ENCODE data around the gene CACYBP. TPM values are rescaled to one million over a fixed set of nuclear protein-coding genes. Genes with fewer than 3 reads are reported as not detected.

The CACYBP gene
- total RNA-seq, 1 experiment from 2014 or later = 202 TPM

GRCh38 chr1:174966008-174966572, 33.7 kb upstream of the CACYBP start:
- H3K23me2 ChIP-seq (ENCODE audit: insufficient read length, low read depth, low read length, poor library complexity, severe bottlenecking) = no peaks in the 10 kb centered on the region
- no peak overlapping the region for H3K18ac ChIP-seq (ENCODE audit: insufficient read length, low read depth, low read length)
- Mint-ChIP-seq H3K27ac (peak overlapping the region in 2 of 3 experiments; percentile 71 to 92; a peak in 4 of 7 replicates), H3K4me1 (peaks cover 13% of the 10 kb centered on the region in 2 experiments), H3K27me3 (ENCODE audit: low read depth) (no peaks in the 10 kb centered on the region), H3K9me3 (no peaks in the 10 kb centered on the region), H3K36me3 (ENCODE audit: insufficient read depth in 1 of 3, low read depth in 3 of 3) (peaks cover 8 to 34% (median 28%) of the 10 kb centered on the region in 3 experiments; a peak in 6 of 7 replicates), H3K4me3 (no peak overlapping the region)
- no peak overlapping the region for H4K5ac ChIP-seq (ENCODE audit: insufficient read length, low read depth, low read length)
- DNase-seq = no peak
- H3K56ac ChIP-seq (ENCODE audit: insufficient read length, low read depth, low read length) = no peak overlapping the region
- no peak for TF ChIP-seq CTCF (conservative IDR thresholded peaks at IDR 0.05)
- H2BK120ac ChIP-seq (ENCODE audit: low read depth, low read length, poor library complexity, severe bottlenecking) = no peak overlapping the region
- no peaks in the 10 kb centered on the region for H3K79me2 ChIP-seq (ENCODE audit: insufficient read depth, low read length)
- H2AK5ac ChIP-seq (ENCODE audit: insufficient read length, low read length) = no peak overlapping the region
- no peaks in the 10 kb centered on the region for H4K20me1 ChIP-seq (ENCODE audit: control insufficient read depth, insufficient read depth, insufficient read length)
- no peak overlapping the region for H3K23ac ChIP-seq (ENCODE audit: insufficient read length, low read depth, low read length)
- no peak overlapping the region for H3T11ph ChIP-seq (ENCODE audit: low read length)
- WGBS (ENCODE audit: extremely low coverage, insufficient read length, low lambda C conversion rate) = no CpG with 5 or more reads among the region's 1 CpG
- no peak overlapping the region for H3K4me2 ChIP-seq (ENCODE audit: insufficient read depth, insufficient read length, low read length)
- peaks cover 3% of the 10 kb centered on the region for H3K79me1 ChIP-seq (ENCODE audit: insufficient read depth, low read depth, low read length, poor library complexity, severe bottlenecking)
- no peak overlapping the region for H2BK15ac ChIP-seq (ENCODE audit: low read depth, low read length)
- no peak overlapping the region for H2BK12ac ChIP-seq (ENCODE audit: insufficient read length, low read depth, low read length)
- no peak overlapping the region for H2BK5ac ChIP-seq (ENCODE audit: insufficient read length, low read length)
- no peak overlapping the region for H3K4ac ChIP-seq (ENCODE audit: low read depth, low read length)
- H2BK20ac ChIP-seq (ENCODE audit: low read depth, low read length, poor library complexity, severe bottlenecking) = no peak overlapping the region
- no peak overlapping the region for H4K8ac ChIP-seq (replicated peaks; ENCODE audit: insufficient read length, low read depth, low read length)
- peaks cover 3% of the 10 kb centered on the region; the same call in 1 of the 2 replicates for H3K4me1 ChIP-seq (ENCODE audit: insufficient read depth, low read length)
- H3K9me3 ChIP-seq (ENCODE audit: control insufficient read depth, low read depth, low read length) = no peaks in the 10 kb centered on the region
- H3K27ac ChIP-seq (ENCODE audit: insufficient read length, low read depth, low read length) = no peak overlapping the region
- no peak overlapping the region for H2AFZ ChIP-seq (ENCODE audit: low read length)
- H3K14ac ChIP-seq (ENCODE audit: insufficient read depth, low read length) = no peak overlapping the region
- H3K27me3 ChIP-seq (ENCODE audit: insufficient read depth, low read length) = no peaks in the 10 kb centered on the region
- no peak overlapping the region for H4K91ac ChIP-seq (ENCODE audit: insufficient read length, low read depth, low read length)
- H3K9ac ChIP-seq (ENCODE audit: extremely low read depth, insufficient read length, low read length) = no peak overlapping the region

Data from H9 (cell line).